IMR-90 (cell line): ENCODE measurements around the gene SNAP91. TPM values are rescaled to one million over a fixed set of nuclear protein-coding genes. Genes with fewer than 3 reads are reported as not detected.

Experiments used
- ATAC-seq: fragments of 200-7000 bp; cut with Tn5 transposase; 2 replicates; pipeline ENCODE4 v1.9.1; 2020; ENCODE audit warnings: low read depth, mild to moderate bottlenecking, moderate library complexity
- BruUV-seq: library from RNA; stranded (reverse); fragments of 400-500 nt; replicated peaks from 2 replicates; lab custom pipeline; 2021; lab: Mats Ljungman, UMichigan
- CTCF ChIA-PET: fragments of 300-600 bp; formaldehyde crosslinking; extraction: SDS; loops from one replicate; lab custom pipeline; 2021; ENCODE audit warnings: antibody characterized with exemption; lab: Yijun Ruan, JAX
- POLR2A ChIA-PET: fragments of 300-600 bp; sonication (Branson Sonifier 250); formaldehyde crosslinking; loops from one replicate; lab custom pipeline; 2022; ENCODE audit warnings: antibody characterized with exemption; ENCODE audit not compliant: unreplicated experiment; lab: Charles Lee
- DNase-seq: peaks from one replicate; pipeline ENCODE4 v3.0.0; 2013
- H2AFZ ChIP-seq: replicated peaks from 2 replicates; pipeline ENCODE3; 2013; ENCODE audit warnings: low read length, mild to moderate bottlenecking; ENCODE audit not compliant: poor library complexity
- H2AK5ac ChIP-seq: 2 replicates; pipeline ENCODE4 v1.6.1; 2013; ENCODE audit warnings: low read depth, low read length, inconsistent platforms
- H2AK9ac ChIP-seq: replicated peaks from 2 replicates; pipeline ENCODE3; 2013; ENCODE audit warnings: mild to moderate bottlenecking, low read depth, low read length, moderate library complexity; ENCODE audit not compliant: poor library complexity
- H2BK120ac ChIP-seq: 2 replicates; pipeline ENCODE4 v1.6.1; 2013; ENCODE audit warnings: low read depth, low read length, inconsistent platforms
- H2BK15ac ChIP-seq: 3 replicates; pipeline ENCODE4 v1.6.1; 2013; ENCODE audit warnings: low read depth, low read length, inconsistent platforms
- H2BK20ac ChIP-seq: 2 replicates; pipeline ENCODE4 v1.6.1; 2013; ENCODE audit warnings: low read depth, mild to moderate bottlenecking, inconsistent platforms, low read length, moderate library complexity
- H2BK5ac ChIP-seq: 2 replicates; pipeline ENCODE4 v1.6.1; 2013; ENCODE audit warnings: mild to moderate bottlenecking, low read depth, low read length, inconsistent platforms; ENCODE audit not compliant: poor library complexity, severe bottlenecking
- H3K14ac ChIP-seq: replicated peaks from 2 replicates; pipeline ENCODE4 v1.6.1; 2013; ENCODE audit warnings: low read depth, low read length, inconsistent platforms
- H3K18ac ChIP-seq: 2 replicates; pipeline ENCODE4 v1.6.1; 2013; ENCODE audit warnings: low read depth, low read length, control low read depth
- H3K23ac ChIP-seq: 2 replicates; pipeline ENCODE4 v1.6.1; 2013; ENCODE audit warnings: low read depth, low read length, inconsistent platforms
- H3K27ac ChIP-seq: 2 replicates; pipeline ENCODE4 v1.5.1; 2013; ENCODE audit warnings: mild to moderate bottlenecking, control low read depth, low read length; ENCODE audit not compliant: insufficient read depth
- H3K27me3 ChIP-seq: 2 replicates; pipeline ENCODE4 v1.6.1; 2013; ENCODE audit warnings: low read length; ENCODE audit not compliant: control insufficient read depth, insufficient read depth
- H3K36me3 ChIP-seq: 2 replicates; pipeline ENCODE4 v1.6.1; 2013; ENCODE audit warnings: low read length, mixed read lengths; ENCODE audit not compliant: control insufficient read depth, insufficient read depth
- H3K4ac ChIP-seq: 2 replicates; pipeline ENCODE4 v1.6.1; 2013; ENCODE audit warnings: low read depth, low read length, inconsistent platforms
- H3K4me1 ChIP-seq: 2 replicates; pipeline ENCODE4 v1.6.1; 2013; ENCODE audit warnings: low read length, mixed read lengths; ENCODE audit not compliant: control insufficient read depth, insufficient read depth
- H3K4me2 ChIP-seq: 2 replicates; pipeline ENCODE4 v1.6.1; 2013; ENCODE audit warnings: low read depth, mild to moderate bottlenecking, control low read depth, low read length, moderate library complexity
- H3K4me3 ChIP-seq: 2 replicates; pipeline ENCODE4 v1.5.1; 2013; ENCODE audit warnings: low read depth, mild to moderate bottlenecking, control low read depth, low read length, moderate library complexity; ENCODE audit not compliant: insufficient read depth
- H3K56ac ChIP-seq: 2 replicates; pipeline ENCODE4 v1.6.1; 2013; ENCODE audit warnings: low read length, inconsistent platforms; ENCODE audit not compliant: insufficient read depth; ENCODE audit errors: extremely low read depth
- H3K79me1 ChIP-seq, 2 experiments: 2 replicates each; pipeline ENCODE4 v1.6.1; 2013; ENCODE audit warnings: low read length in 2 of 2, inconsistent platforms in 1 of 2, low read depth in 1 of 2
- H3K9ac ChIP-seq: 2 replicates; pipeline ENCODE4 v1.6.1; 2013; ENCODE audit warnings: low read depth, low read length, control low read depth
- H3K9me1 ChIP-seq: 2 replicates; pipeline ENCODE4 v1.6.1; 2013; ENCODE audit warnings: low read length, inconsistent platforms; ENCODE audit not compliant: insufficient read depth
- H3K9me3 ChIP-seq: 2 replicates; pipeline ENCODE4 v1.6.1; 2013; ENCODE audit warnings: low read length; ENCODE audit not compliant: control insufficient read depth, insufficient read depth
- H4K20me1 ChIP-seq: 2 replicates; pipeline ENCODE4 v1.6.1; 2013; ENCODE audit warnings: low read length, inconsistent platforms; ENCODE audit not compliant: insufficient read depth
- H4K5ac ChIP-seq: 2 replicates; pipeline ENCODE4 v1.6.1; 2013; ENCODE audit warnings: mild to moderate bottlenecking, low read depth, low read length, control low read depth
- H4K8ac ChIP-seq, 2 experiments: 2 replicates each; pipeline ENCODE4 v1.6.1; 2013; ENCODE audit warnings: low read depth in 2 of 2, low read length in 2 of 2, control low read depth in 1 of 2, inconsistent platforms in 1 of 2
- H4K91ac ChIP-seq: 2 replicates; pipeline ENCODE4 v1.6.1; 2013; ENCODE audit warnings: low read depth, low read length, inconsistent platforms; ENCODE audit not compliant: insufficient read depth
- BHLHE40 ChIP-seq: fragments of 150-350 bp; IDR thresholded peaks from 2 replicates; pipeline ENCODE4 v1.6.1; 2016; ENCODE audit warnings: mild to moderate bottlenecking, low read depth, low read length
- CEBPB ChIP-seq: IDR thresholded peaks from 2 replicates; pipeline ENCODE4 v1.6.1; 2012; ENCODE audit warnings: low read depth, low read length, improper control_type of control experiment
- CHD1 ChIP-seq: IDR thresholded peaks from 2 replicates; pipeline ENCODE4 v1.6.1; 2012; ENCODE audit warnings: low read depth, low read length, improper control_type of control experiment
- FOS ChIP-seq: fragments of 150-350 bp; IDR thresholded peaks from 2 replicates; pipeline ENCODE4 v1.6.1; 2016; ENCODE audit warnings: low read depth, low read length
- MAFK ChIP-seq: IDR thresholded peaks from 2 replicates; pipeline ENCODE4 v1.6.1; 2012; ENCODE audit warnings: low read depth, low read length, improper control_type of control experiment
- MAZ ChIP-seq: IDR thresholded peaks from 2 replicates; pipeline ENCODE4 v1.6.1; 2012; ENCODE audit warnings: low read depth, mild to moderate bottlenecking, low read length, improper control_type of control experiment, moderate library complexity, borderline replicate concordance
- MXI1 ChIP-seq: IDR thresholded peaks from 2 replicates; pipeline ENCODE4 v1.6.1; 2012; ENCODE audit warnings: low read depth, mild to moderate bottlenecking, low read length, moderate library complexity, borderline replicate concordance
- NFE2L2 ChIP-seq: fragments of 150-350 bp; IDR thresholded peaks from 2 replicates; pipeline ENCODE4 v1.6.1; 2016; ENCODE audit warnings: low read depth, mild to moderate bottlenecking, low read length
- POLR2A ChIP-seq: IDR thresholded peaks from 2 replicates; pipeline ENCODE4 v1.6.1; 2012; ENCODE audit warnings: mild to moderate bottlenecking, low read depth, low read length
- RAD21 ChIP-seq: IDR thresholded peaks from 2 replicates; pipeline ENCODE4 v1.6.1; 2012; ENCODE audit warnings: low read length, improper control_type of control experiment
- RCOR1 ChIP-seq: IDR thresholded peaks from 2 replicates; pipeline ENCODE4 v1.6.1; 2012; ENCODE audit warnings: mild to moderate bottlenecking, low read length, improper control_type of control experiment; ENCODE audit not compliant: insufficient replicate concordance
- RFX5 ChIP-seq: IDR thresholded peaks from 2 replicates; pipeline ENCODE4 v1.8.0; 2012; ENCODE audit warnings: low read depth, mild to moderate bottlenecking, low read length, moderate library complexity
- SMC3 ChIP-seq: fragments of 150-350 bp; IDR thresholded peaks from 2 replicates; pipeline ENCODE4 v1.6.1; 2016; ENCODE audit warnings: low read depth, mild to moderate bottlenecking, antibody characterized with exemption, low read length, moderate library complexity
- WGBS, 2 experiments: methylation state at CpG; one replicate each; pipeline versions ENCODE4 v1.1.5 to v1.1.7; 2013; ENCODE audit warnings: missing lambda C conversion rate in 2 of 2; ENCODE audit not compliant: insufficient read length in 1 of 2; ENCODE audit errors: extremely low coverage in 2 of 2; 5-methylcytosine and 5-hydroxymethylcytosine counted together
- dilution Hi-C: fragments of 300-500 bp; cut with HindIII; formaldehyde crosslinking; loops from one replicate; pipeline ENCODE4 v1.14.3; 2018; ENCODE audit warnings: low sequenced_read_pairs; ENCODE audit not compliant: unreplicated experiment
- in situ Hi-C: fragments of 300-500 bp; cut with MboI; formaldehyde crosslinking; loops from 3 replicates; pipeline ENCODE4 v1.14.3; 2019; ENCODE audit warnings: low sequenced_read_pairs, inconsistent platforms, mixed read lengths
- intact Hi-C: fragments of 100-400 bp; cut with micrococcal nuclease; formaldehyde crosslinking; loops from 2 replicates; pipeline ENCODE4 v1.10.0; 2022
- polyA plus RNA-seq, 3 experiments: library from polyadenylated mRNA; depleted of rRNA; stranded (reverse); fragments of >200 nt; gene quantifications; 2 replicates each; pipeline ENCODE4 v1.2.3, GENCODE V29; 2012; ENCODE audit warnings: low replicate concordance in 1 of 3
- total RNA-seq: library from RNA; depleted of rRNA; stranded (reverse); fragments of >200 nt; gene quantifications from 2 replicates; pipeline ENCODE4 v1.2.3, GENCODE V29; 2012
- TF ChIP-seq, protein P1 (sequence below): fragments of 150-350 bp; IDR thresholded peaks from 2 replicates; pipeline ENCODE4 v1.6.1; 2017; ENCODE audit warnings: mild to moderate bottlenecking, antibody characterized with exemption, low read length, low read depth
- TF ChIP-seq, protein P2 (sequence below): fragments of 150-350 bp; IDR thresholded peaks from 2 replicates; pipeline ENCODE4 v1.6.1; 2016; ENCODE audit warnings: low read depth, mild to moderate bottlenecking, low read length, moderate library complexity, borderline replicate concordance
- TF ChIP-seq, protein P3 (sequence below): conservative IDR thresholded peaks from 2 replicates; pipeline ENCODE4 v1.5.1; 2012; ENCODE audit warnings: mild to moderate bottlenecking, low read depth, low read length, improper control_type of control experiment

Gene SNAP91
- total and polyA plus RNA-seq, 2 of the 4 experiments (the other 2 are of a cell fraction), result not detected

DNA sequence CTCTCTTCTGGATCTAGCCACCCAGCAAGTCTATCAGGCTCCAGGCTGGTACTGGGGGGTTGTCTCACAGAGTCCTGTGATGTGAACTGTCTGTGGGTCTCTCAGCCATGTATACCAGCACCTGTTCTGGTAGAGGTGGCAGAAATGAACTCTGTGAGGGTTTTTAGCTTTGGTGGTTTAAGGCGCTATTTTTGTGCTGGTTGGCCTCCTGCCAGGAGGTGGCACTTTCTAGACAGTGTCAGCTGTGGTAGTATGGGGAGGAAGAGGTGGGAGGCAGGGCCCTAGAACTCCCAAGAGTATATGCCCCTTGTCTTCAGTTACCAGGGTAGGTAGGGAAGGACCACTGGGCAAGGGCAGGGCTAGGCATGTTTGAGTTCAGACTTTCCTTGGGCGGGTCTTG is 75.8 kb downstream of the SNAP91 start:
- no CpG with 5 or more reads among the region's 2 CpGs for WGBS, 2 experiments
- no peak overlapping the region for H4K8ac ChIP-seq
- H3K4me1 ChIP-seq, result no peaks in the 10 kb centered on the region
- no peak overlapping the region for H3K56ac ChIP-seq
- H4K5ac ChIP-seq, result no peak overlapping the region
- no peak overlapping the region for H3K14ac ChIP-seq
- no peak overlapping the region for H2AK5ac ChIP-seq
- no peak overlapping the region for H2AK9ac ChIP-seq
- H2BK15ac ChIP-seq, result no peak overlapping the region
- H3K9me1 ChIP-seq, result no peaks in the 10 kb centered on the region
- no peak overlapping the region for H2BK20ac ChIP-seq
- no peak overlapping the region for H3K27ac ChIP-seq
- H3K18ac ChIP-seq, result no peak overlapping the region
- no peaks in the 10 kb centered on the region for H4K20me1 ChIP-seq
- no peak overlapping the region for H2BK120ac ChIP-seq
- CTCF ChIA-PET, result no interaction called here
- no peaks in the 10 kb centered on the region for H3K36me3 ChIP-seq
- H2AFZ ChIP-seq, result no peak overlapping the region
- no peak for ATAC-seq
- dilution Hi-C loops, result no loop called here
- TF ChIP-seq FOS, result no peak
- TF ChIP-seq, protein P1, sequence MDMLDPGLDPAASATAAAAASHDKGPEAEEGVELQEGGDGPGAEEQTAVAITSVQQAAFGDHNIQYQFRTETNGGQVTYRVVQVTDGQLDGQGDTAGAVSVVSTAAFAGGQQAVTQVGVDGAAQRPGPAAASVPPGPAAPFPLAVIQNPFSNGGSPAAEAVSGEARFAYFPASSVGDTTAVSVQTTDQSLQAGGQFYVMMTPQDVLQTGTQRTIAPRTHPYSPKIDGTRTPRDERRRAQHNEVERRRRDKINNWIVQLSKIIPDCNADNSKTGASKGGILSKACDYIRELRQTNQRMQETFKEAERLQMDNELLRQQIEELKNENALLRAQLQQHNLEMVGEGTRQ, result no peak
- TF ChIP-seq RCOR1, result no peak
- no peak for TF ChIP-seq RFX5
- TF ChIP-seq MAZ, result no peak
- TF ChIP-seq POLR2A, result no peak
- no peak for TF ChIP-seq CEBPB
- TF ChIP-seq MAFK, result no peak
- TF ChIP-seq, protein P2, sequence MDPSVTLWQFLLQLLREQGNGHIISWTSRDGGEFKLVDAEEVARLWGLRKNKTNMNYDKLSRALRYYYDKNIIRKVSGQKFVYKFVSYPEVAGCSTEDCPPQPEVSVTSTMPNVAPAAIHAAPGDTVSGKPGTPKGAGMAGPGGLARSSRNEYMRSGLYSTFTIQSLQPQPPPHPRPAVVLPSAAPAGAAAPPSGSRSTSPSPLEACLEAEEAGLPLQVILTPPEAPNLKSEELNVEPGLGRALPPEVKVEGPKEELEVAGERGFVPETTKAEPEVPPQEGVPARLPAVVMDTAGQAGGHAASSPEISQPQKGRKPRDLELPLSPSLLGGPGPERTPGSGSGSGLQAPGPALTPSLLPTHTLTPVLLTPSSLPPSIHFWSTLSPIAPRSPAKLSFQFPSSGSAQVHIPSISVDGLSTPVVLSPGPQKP, result no peak
- no peak for TF ChIP-seq CHD1
- no peak for TF ChIP-seq MXI1
- TF ChIP-seq RAD21, result no peak
- TF ChIP-seq, protein P3, sequence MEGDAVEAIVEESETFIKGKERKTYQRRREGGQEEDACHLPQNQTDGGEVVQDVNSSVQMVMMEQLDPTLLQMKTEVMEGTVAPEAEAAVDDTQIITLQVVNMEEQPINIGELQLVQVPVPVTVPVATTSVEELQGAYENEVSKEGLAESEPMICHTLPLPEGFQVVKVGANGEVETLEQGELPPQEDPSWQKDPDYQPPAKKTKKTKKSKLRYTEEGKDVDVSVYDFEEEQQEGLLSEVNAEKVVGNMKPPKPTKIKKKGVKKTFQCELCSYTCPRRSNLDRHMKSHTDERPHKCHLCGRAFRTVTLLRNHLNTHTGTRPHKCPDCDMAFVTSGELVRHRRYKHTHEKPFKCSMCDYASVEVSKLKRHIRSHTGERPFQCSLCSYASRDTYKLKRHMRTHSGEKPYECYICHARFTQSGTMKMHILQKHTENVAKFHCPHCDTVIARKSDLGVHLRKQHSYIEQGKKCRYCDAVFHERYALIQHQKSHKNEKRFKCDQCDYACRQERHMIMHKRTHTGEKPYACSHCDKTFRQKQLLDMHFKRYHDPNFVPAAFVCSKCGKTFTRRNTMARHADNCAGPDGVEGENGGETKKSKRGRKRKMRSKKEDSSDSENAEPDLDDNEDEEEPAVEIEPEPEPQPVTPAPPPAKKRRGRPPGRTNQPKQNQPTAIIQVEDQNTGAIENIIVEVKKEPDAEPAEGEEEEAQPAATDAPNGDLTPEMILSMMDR, result no peak
- TF ChIP-seq SMC3, result no peak
- no peak for TF ChIP-seq NFE2L2
- no peak for TF ChIP-seq BHLHE40
- no peak overlapping the region for H4K91ac ChIP-seq
- no peak overlapping the region for H3K23ac ChIP-seq
- no peak overlapping the region for H2BK5ac ChIP-seq
- DNase-seq, result no peak
- no peak overlapping the region for H3K4ac ChIP-seq
- in situ Hi-C loops, result no loop called here
- no peak overlapping the region for H3K9ac ChIP-seq
- H3K27me3 ChIP-seq, result no peaks in the 10 kb centered on the region
- intact Hi-C loops, result no loop called here
- H3K9me3 ChIP-seq, result no peaks in the 10 kb centered on the region
- BruUV-seq, result no TSS peak
- POLR2A ChIA-PET, result no interaction called here
- H3K79me1 ChIP-seq, result no peaks in the 10 kb centered on the region
- H3K4me2 ChIP-seq, result no peak overlapping the region
- H3K4me3 ChIP-seq, result no peak overlapping the region
